IMR-90 (cell line): ENCODE measurements around the gene LPIN1. TPM values are rescaled to one million over a fixed set of nuclear protein-coding genes. Genes with fewer than 3 reads are reported as not detected.

Experiments
- ATAC-seq: fragments of 200-7000 bp; cut with Tn5 transposase; 2 replicates; pipeline ENCODE4 v1.9.1; 2020; ENCODE audit warnings: low read depth, mild to moderate bottlenecking, moderate library complexity
- BruUV-seq: library from RNA; stranded (reverse); fragments of 400-500 nt; replicated peaks from 2 replicates; lab custom pipeline; 2021; lab: Mats Ljungman, UMichigan
- CTCF ChIA-PET: fragments of 300-600 bp; formaldehyde crosslinking; extraction: SDS; loops from one replicate; lab custom pipeline; 2021; ENCODE audit warnings: antibody characterized with exemption; lab: Yijun Ruan, JAX
- POLR2A ChIA-PET: fragments of 300-600 bp; sonication (Branson Sonifier 250); formaldehyde crosslinking; loops from one replicate; lab custom pipeline; 2022; ENCODE audit warnings: antibody characterized with exemption; ENCODE audit not compliant: unreplicated experiment; lab: Charles Lee
- DNase-seq: peaks from one replicate; pipeline ENCODE4 v3.0.0; 2013
- H2AFZ ChIP-seq: replicated peaks from 2 replicates; pipeline ENCODE3; 2013; ENCODE audit warnings: low read length, mild to moderate bottlenecking; ENCODE audit not compliant: poor library complexity
- H2AK5ac ChIP-seq: 2 replicates; pipeline ENCODE4 v1.6.1; 2013; ENCODE audit warnings: low read depth, low read length, inconsistent platforms
- H2AK9ac ChIP-seq: replicated peaks from 2 replicates; pipeline ENCODE3; 2013; ENCODE audit warnings: mild to moderate bottlenecking, low read depth, low read length, moderate library complexity; ENCODE audit not compliant: poor library complexity
- H2BK120ac ChIP-seq: 2 replicates; pipeline ENCODE4 v1.6.1; 2013; ENCODE audit warnings: low read depth, low read length, inconsistent platforms
- H2BK15ac ChIP-seq: 3 replicates; pipeline ENCODE4 v1.6.1; 2013; ENCODE audit warnings: low read depth, low read length, inconsistent platforms
- H2BK20ac ChIP-seq: 2 replicates; pipeline ENCODE4 v1.6.1; 2013; ENCODE audit warnings: low read depth, mild to moderate bottlenecking, inconsistent platforms, low read length, moderate library complexity
- H2BK5ac ChIP-seq: 2 replicates; pipeline ENCODE4 v1.6.1; 2013; ENCODE audit warnings: mild to moderate bottlenecking, low read depth, low read length, inconsistent platforms; ENCODE audit not compliant: poor library complexity, severe bottlenecking
- H3K14ac ChIP-seq: replicated peaks from 2 replicates; pipeline ENCODE4 v1.6.1; 2013; ENCODE audit warnings: low read depth, low read length, inconsistent platforms
- H3K18ac ChIP-seq: 2 replicates; pipeline ENCODE4 v1.6.1; 2013; ENCODE audit warnings: low read depth, low read length, control low read depth
- H3K23ac ChIP-seq: 2 replicates; pipeline ENCODE4 v1.6.1; 2013; ENCODE audit warnings: low read depth, low read length, inconsistent platforms
- H3K27ac ChIP-seq: 2 replicates; pipeline ENCODE4 v1.5.1; 2013; ENCODE audit warnings: mild to moderate bottlenecking, control low read depth, low read length; ENCODE audit not compliant: insufficient read depth
- H3K27me3 ChIP-seq: 2 replicates; pipeline ENCODE4 v1.6.1; 2013; ENCODE audit warnings: low read length; ENCODE audit not compliant: control insufficient read depth, insufficient read depth
- H3K36me3 ChIP-seq: 2 replicates; pipeline ENCODE4 v1.6.1; 2013; ENCODE audit warnings: low read length, mixed read lengths; ENCODE audit not compliant: control insufficient read depth, insufficient read depth
- H3K4ac ChIP-seq: 2 replicates; pipeline ENCODE4 v1.6.1; 2013; ENCODE audit warnings: low read depth, low read length, inconsistent platforms
- H3K4me1 ChIP-seq: 2 replicates; pipeline ENCODE4 v1.6.1; 2013; ENCODE audit warnings: low read length, mixed read lengths; ENCODE audit not compliant: control insufficient read depth, insufficient read depth
- H3K4me2 ChIP-seq: 2 replicates; pipeline ENCODE4 v1.6.1; 2013; ENCODE audit warnings: low read depth, mild to moderate bottlenecking, control low read depth, low read length, moderate library complexity
- H3K4me3 ChIP-seq: 2 replicates; pipeline ENCODE4 v1.5.1; 2013; ENCODE audit warnings: low read depth, mild to moderate bottlenecking, control low read depth, low read length, moderate library complexity; ENCODE audit not compliant: insufficient read depth
- H3K56ac ChIP-seq: 2 replicates; pipeline ENCODE4 v1.6.1; 2013; ENCODE audit warnings: low read length, inconsistent platforms; ENCODE audit not compliant: insufficient read depth; ENCODE audit errors: extremely low read depth
- H3K79me1 ChIP-seq, 2 experiments: 2 replicates each; pipeline ENCODE4 v1.6.1; 2013; ENCODE audit warnings: low read length in 2 of 2, inconsistent platforms in 1 of 2, low read depth in 1 of 2
- H3K9ac ChIP-seq: 2 replicates; pipeline ENCODE4 v1.6.1; 2013; ENCODE audit warnings: low read depth, low read length, control low read depth
- H3K9me1 ChIP-seq: 2 replicates; pipeline ENCODE4 v1.6.1; 2013; ENCODE audit warnings: low read length, inconsistent platforms; ENCODE audit not compliant: insufficient read depth
- H3K9me3 ChIP-seq: 2 replicates; pipeline ENCODE4 v1.6.1; 2013; ENCODE audit warnings: low read length; ENCODE audit not compliant: control insufficient read depth, insufficient read depth
- H4K20me1 ChIP-seq: 2 replicates; pipeline ENCODE4 v1.6.1; 2013; ENCODE audit warnings: low read length, inconsistent platforms; ENCODE audit not compliant: insufficient read depth
- H4K5ac ChIP-seq: 2 replicates; pipeline ENCODE4 v1.6.1; 2013; ENCODE audit warnings: mild to moderate bottlenecking, low read depth, low read length, control low read depth
- H4K8ac ChIP-seq, 2 experiments: 2 replicates each; pipeline ENCODE4 v1.6.1; 2013; ENCODE audit warnings: low read depth in 2 of 2, low read length in 2 of 2, control low read depth in 1 of 2, inconsistent platforms in 1 of 2
- H4K91ac ChIP-seq: 2 replicates; pipeline ENCODE4 v1.6.1; 2013; ENCODE audit warnings: low read depth, low read length, inconsistent platforms; ENCODE audit not compliant: insufficient read depth
- BHLHE40 ChIP-seq: fragments of 150-350 bp; IDR thresholded peaks from 2 replicates; pipeline ENCODE4 v1.6.1; 2016; ENCODE audit warnings: mild to moderate bottlenecking, low read depth, low read length
- CEBPB ChIP-seq: IDR thresholded peaks from 2 replicates; pipeline ENCODE4 v1.6.1; 2012; ENCODE audit warnings: low read depth, low read length, improper control_type of control experiment
- CHD1 ChIP-seq: IDR thresholded peaks from 2 replicates; pipeline ENCODE4 v1.6.1; 2012; ENCODE audit warnings: low read depth, low read length, improper control_type of control experiment
- CTCF ChIP-seq: conservative IDR thresholded peaks from 2 replicates; pipeline ENCODE4 v1.5.1; 2012; ENCODE audit warnings: mild to moderate bottlenecking, low read depth, low read length, improper control_type of control experiment
- ELK1 ChIP-seq: fragments of 150-350 bp; IDR thresholded peaks from 2 replicates; pipeline ENCODE4 v1.6.1; 2016; ENCODE audit warnings: low read depth, mild to moderate bottlenecking, low read length, moderate library complexity, borderline replicate concordance
- MAFK ChIP-seq: IDR thresholded peaks from 2 replicates; pipeline ENCODE4 v1.6.1; 2012; ENCODE audit warnings: low read depth, low read length, improper control_type of control experiment
- MXI1 ChIP-seq: IDR thresholded peaks from 2 replicates; pipeline ENCODE4 v1.6.1; 2012; ENCODE audit warnings: low read depth, mild to moderate bottlenecking, low read length, moderate library complexity, borderline replicate concordance
- NFE2L2 ChIP-seq: fragments of 150-350 bp; IDR thresholded peaks from 2 replicates; pipeline ENCODE4 v1.6.1; 2016; ENCODE audit warnings: low read depth, mild to moderate bottlenecking, low read length
- POLR2A ChIP-seq: IDR thresholded peaks from 2 replicates; pipeline ENCODE4 v1.6.1; 2012; ENCODE audit warnings: mild to moderate bottlenecking, low read depth, low read length
- RAD21 ChIP-seq: IDR thresholded peaks from 2 replicates; pipeline ENCODE4 v1.6.1; 2012; ENCODE audit warnings: low read length, improper control_type of control experiment
- RCOR1 ChIP-seq: IDR thresholded peaks from 2 replicates; pipeline ENCODE4 v1.6.1; 2012; ENCODE audit warnings: mild to moderate bottlenecking, low read length, improper control_type of control experiment; ENCODE audit not compliant: insufficient replicate concordance
- RFX5 ChIP-seq: IDR thresholded peaks from 2 replicates; pipeline ENCODE4 v1.8.0; 2012; ENCODE audit warnings: low read depth, mild to moderate bottlenecking, low read length, moderate library complexity
- SMC3 ChIP-seq: fragments of 150-350 bp; IDR thresholded peaks from 2 replicates; pipeline ENCODE4 v1.6.1; 2016; ENCODE audit warnings: low read depth, mild to moderate bottlenecking, antibody characterized with exemption, low read length, moderate library complexity
- USF2 ChIP-seq: fragments of 150-350 bp; IDR thresholded peaks from 2 replicates; pipeline ENCODE4 v1.6.1; 2017; ENCODE audit warnings: mild to moderate bottlenecking, antibody characterized with exemption, low read length, low read depth
- WGBS, 2 experiments: methylation state at CpG; one replicate each; pipeline versions ENCODE4 v1.1.5 to v1.1.7; 2013; ENCODE audit warnings: missing lambda C conversion rate in 2 of 2; ENCODE audit not compliant: insufficient read length in 1 of 2; ENCODE audit errors: extremely low coverage in 2 of 2; 5-methylcytosine and 5-hydroxymethylcytosine counted together
- dilution Hi-C: fragments of 300-500 bp; cut with HindIII; formaldehyde crosslinking; loops from one replicate; pipeline ENCODE4 v1.14.3; 2018; ENCODE audit warnings: low sequenced_read_pairs; ENCODE audit not compliant: unreplicated experiment
- in situ Hi-C: fragments of 300-500 bp; cut with MboI; formaldehyde crosslinking; loops from 3 replicates; pipeline ENCODE4 v1.14.3; 2019; ENCODE audit warnings: low sequenced_read_pairs, inconsistent platforms, mixed read lengths
- intact Hi-C: fragments of 100-400 bp; cut with micrococcal nuclease; formaldehyde crosslinking; loops from 2 replicates; pipeline ENCODE4 v1.10.0; 2022
- polyA plus RNA-seq, 3 experiments: library from polyadenylated mRNA; depleted of rRNA; stranded (reverse); fragments of >200 nt; gene quantifications; 2 replicates each; pipeline ENCODE4 v1.2.3, GENCODE V29; 2012; ENCODE audit warnings: low replicate concordance in 1 of 3
- total RNA-seq: library from RNA; depleted of rRNA; stranded (reverse); fragments of >200 nt; gene quantifications from 2 replicates; pipeline ENCODE4 v1.2.3, GENCODE V29; 2012

The LPIN1 gene
- total and polyA plus RNA-seq, 2 of the 4 experiments (the other 2 are of a cell fraction): 21.3 to 25.1 TPM

DNA sequence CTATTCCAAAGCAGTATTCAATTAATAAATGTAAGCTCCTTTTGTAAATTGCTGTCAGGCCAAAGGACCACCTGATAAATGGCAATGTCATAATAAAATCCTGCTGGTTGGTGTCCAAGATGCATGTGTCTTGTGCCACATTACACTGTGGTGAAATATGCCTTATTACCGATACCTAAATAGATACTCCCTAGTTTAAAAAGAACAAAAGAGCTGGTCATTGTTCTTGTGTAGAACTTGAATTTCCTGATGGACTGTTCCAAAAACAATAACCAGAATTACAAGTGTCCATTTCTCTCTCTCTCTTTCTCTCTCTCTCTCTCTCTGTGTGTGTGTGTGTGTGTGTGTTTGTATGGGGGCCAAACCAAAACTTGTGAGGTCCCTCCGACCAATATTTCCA lies 13.8 kb upstream of the LPIN1 start:
- WGBS, 2 experiments: no CpG with 5 or more reads among the region's 2 CpGs
- H2AFZ ChIP-seq: no peak overlapping the region
- no peak overlapping the region for H3K23ac ChIP-seq
- no peak overlapping the region for H2BK15ac ChIP-seq
- no peak overlapping the region for H3K4ac ChIP-seq
- H3K14ac ChIP-seq: no peak overlapping the region
- no peaks in the 10 kb centered on the region for H4K20me1 ChIP-seq
- H3K9ac ChIP-seq: no peak overlapping the region
- no peak overlapping the region for H3K18ac ChIP-seq
- H4K8ac ChIP-seq: no peak overlapping the region
- no peaks in the 10 kb centered on the region for H3K4me1 ChIP-seq
- H3K79me1 ChIP-seq: no peaks in the 10 kb centered on the region
- H4K5ac ChIP-seq: no peak overlapping the region
- H3K56ac ChIP-seq: no peak overlapping the region
- dilution Hi-C loops: no loop called here
- H2BK5ac ChIP-seq: no peak overlapping the region
- peaks cover 30% of the 10 kb centered on the region for H3K27me3 ChIP-seq
- intact Hi-C loops: no loop called here
- no peak overlapping the region for H2BK120ac ChIP-seq
- H3K4me3 ChIP-seq: no peak overlapping the region
- no peaks in the 10 kb centered on the region for H3K9me1 ChIP-seq
- H4K91ac ChIP-seq: no peak overlapping the region
- ATAC-seq (no peak), DNase-seq (no peak)
- no peak overlapping the region for H3K4me2 ChIP-seq
- TF ChIP-seq CTCF: no peak
- TF ChIP-seq BHLHE40: no peak
- TF ChIP-seq CEBPB: no peak
- no peak for TF ChIP-seq SMC3
- TF ChIP-seq RAD21: no peak
- no peak for TF ChIP-seq MXI1
- TF ChIP-seq POLR2A: no peak
- TF ChIP-seq NFE2L2: no peak
- no peak for TF ChIP-seq CHD1
- TF ChIP-seq ELK1: no peak
- no peak for TF ChIP-seq RCOR1
- no peak for TF ChIP-seq RFX5
- TF ChIP-seq MAFK: no peak
- no peak for TF ChIP-seq USF2
- H3K27ac ChIP-seq: no peak overlapping the region
- no peaks in the 10 kb centered on the region for H3K36me3 ChIP-seq
- POLR2A ChIA-PET: no interaction called here
- no TSS peak for BruUV-seq
- CTCF ChIA-PET: no interaction called here
- no peak overlapping the region for H2BK20ac ChIP-seq
- in situ Hi-C loops: no loop called here
- no peak overlapping the region for H2AK9ac ChIP-seq
- no peak overlapping the region for H2AK5ac ChIP-seq
- H3K9me3 ChIP-seq: no peaks in the 10 kb centered on the region
